CD8-positive, alpha-beta memory T cell (primary cell): ENCODE measurements around the gene NUP50. TPM values are rescaled to one million over a fixed set of nuclear protein-coding genes. Genes with fewer than 3 reads are reported as not detected.

ENCODE experiments used
- CTCF ChIA-PET: fragments of 350-600 bp; sonication (Branson Sonifier 250); formaldehyde crosslinking; loops from one replicate; lab custom pipeline; 2021; ENCODE audit warnings: antibody characterized with exemption; lab: Charles Lee
- POLR2A ChIA-PET: fragments of 350-600 bp; sonication (Branson Sonifier 250); formaldehyde crosslinking; loops from one replicate; lab custom pipeline; 2021; ENCODE audit warnings: antibody characterized with exemption; lab: Charles Lee
- DNase-seq, 5 donors: peaks; one replicate each; pipeline versions ENCODE4 v3.0.0 to v3.0.0-alpha.2; 2020 to 2022; ENCODE audit warnings: mixed read lengths in 1 of 5
- H3K27ac ChIP-seq: one replicate; pipeline ENCODE4 v1.7.0; 2013; ENCODE audit warnings: low read depth, mild to moderate bottlenecking, low read length, moderate library complexity
- H3K27me3 ChIP-seq: 2 replicates; pipeline ENCODE4 v1.7.0; 2013; ENCODE audit warnings: low read length, mild to moderate bottlenecking; ENCODE audit not compliant: insufficient read depth, poor library complexity, severe bottlenecking
- H3K36me3 ChIP-seq: 2 replicates; pipeline ENCODE4 v1.7.0; 2013; ENCODE audit warnings: mild to moderate bottlenecking, low read length, moderate library complexity; ENCODE audit not compliant: insufficient read depth
- H3K4me1 ChIP-seq: 2 replicates; pipeline ENCODE4 v1.7.0; 2013; ENCODE audit warnings: mild to moderate bottlenecking, low read length, moderate library complexity; ENCODE audit not compliant: insufficient read depth
- H3K4me3 ChIP-seq: 2 replicates; pipeline ENCODE4 v1.7.0; 2013; ENCODE audit warnings: mild to moderate bottlenecking, low read length
- H3K9me3 ChIP-seq: 2 replicates; pipeline ENCODE4 v1.7.0; 2013; ENCODE audit warnings: mild to moderate bottlenecking, low read length
- H3K27ac Mint-ChIP-seq, 8 donors: one replicate each; pipeline ENCODE4 v1.8.0; 2020 to 2021; ENCODE audit warnings: mixed read lengths in 8 of 8, mild to moderate bottlenecking in 6 of 8, inconsistent platforms in 3 of 8, moderate library complexity in 3 of 8
- H3K27me3 Mint-ChIP-seq, 2 donors: one replicate each; pipeline ENCODE4 v1.8.0; 2020 to 2021; ENCODE audit warnings: mixed read lengths in 2 of 2, mild to moderate bottlenecking in 1 of 2, moderate library complexity in 1 of 2
- H3K36me3 Mint-ChIP-seq, 3 donors: one replicate each; pipeline ENCODE4 v1.8.0; 2020 to 2021; ENCODE audit warnings: mixed read lengths in 3 of 3, inconsistent platforms in 1 of 3, mild to moderate bottlenecking in 1 of 3
- H3K4me1 Mint-ChIP-seq, 3 donors: one replicate each; pipeline ENCODE4 v1.8.0; 2020 to 2021; ENCODE audit warnings: mixed read lengths in 3 of 3, inconsistent platforms in 1 of 3, mild to moderate bottlenecking in 1 of 3
- H3K4me3 Mint-ChIP-seq, 7 donors: one replicate each; pipeline ENCODE4 v1.8.0; 2020 to 2021; ENCODE audit warnings: mixed read lengths in 7 of 7, mild to moderate bottlenecking in 6 of 7, moderate library complexity in 4 of 7, inconsistent platforms in 2 of 7
- H3K9me3 Mint-ChIP-seq, 5 donors: one replicate each; pipeline ENCODE4 v1.8.0; 2020 to 2022; ENCODE audit warnings: mixed read lengths in 5 of 5, mild to moderate bottlenecking in 3 of 5, moderate library complexity in 2 of 5, inconsistent platforms in 1 of 5
- polyA plus RNA-seq: library from polyadenylated mRNA; unstranded; fragments of 300-500 nt; fragmentation: Illumina TruSeq; gene quantifications from one replicate; pipeline ENCODE4 v1.2.3, GENCODE V29; 2021
- total RNA-seq, 2 experiments: library from RNA; stranded (reverse); gene quantifications; one replicate each; pipeline ENCODE4 v1.2.3, GENCODE V29; 2021

Gene NUP50
- total and polyA plus RNA-seq, 3 experiments from 2014 or later = 63.4 to 172 (median 170) TPM

DNA sequence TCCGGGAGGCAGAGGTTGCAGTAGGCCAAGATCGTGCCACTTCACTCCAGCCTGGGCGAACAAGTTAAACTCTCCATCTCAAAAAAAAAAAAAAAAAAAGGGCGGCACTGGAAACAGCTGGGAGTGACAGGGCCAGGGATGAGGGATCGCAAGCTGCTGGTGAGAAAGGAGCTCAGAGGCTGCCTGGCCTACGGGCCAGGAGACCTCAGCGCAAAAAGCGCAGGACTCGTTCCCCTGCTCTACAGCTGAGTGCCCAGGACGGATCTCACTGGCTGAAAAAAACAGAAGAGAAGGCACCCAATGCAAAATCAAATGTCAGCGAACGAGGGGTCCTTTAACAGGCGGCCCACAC is 650 bp upstream of the NUP50 start:
- Histone ChIP-seq H3K27ac (peak overlapping the region; percentile 79), H3K4me3 (peak overlapping the region; percentile 79), H3K9me3 (no peaks in the 10 kb centered on the region), H3K4me1 (peaks cover 48% of the 10 kb centered on the region), H3K36me3 (peaks cover 6% of the 10 kb centered on the region), H3K27me3 (no peaks in the 10 kb centered on the region)
- CTCF ChIA-PET = interaction anchor here (1.0 to 2.1 kb wide), 3 partner anchors 10 to 46 kb away, joined by 4 to 5 read pairs (median 5); no protein-coding TSS in a partner anchor
- POLR2A ChIA-PET = interaction anchor here (1.1 to 2.9 kb wide), 3 partner anchors 10 to 78 kb away, joined by 3 to 12 read pairs (median 4); partner anchors contain the start of gene KIAA0930
- H3K4me1 Mint-ChIP-seq = peaks cover 43 to 72% (median 72%) of the 10 kb centered on the region in 3 donors
- H3K4me3 Mint-ChIP-seq = peak overlapping the region; percentile 90 to 99 (median 95)
- H3K27me3 Mint-ChIP-seq = peaks cover 0 to 1% of the 10 kb centered on the region in 2 donors
- H3K27ac Mint-ChIP-seq = peak overlapping the region; percentile 74 to 96 (median 88)
- no peaks in the 10 kb centered on the region for H3K9me3 Mint-ChIP-seq
- H3K36me3 Mint-ChIP-seq = peaks cover 0 to 27% (median 4%) of the 10 kb centered on the region in 3 donors
- no peak for DNase-seq

DNA sequence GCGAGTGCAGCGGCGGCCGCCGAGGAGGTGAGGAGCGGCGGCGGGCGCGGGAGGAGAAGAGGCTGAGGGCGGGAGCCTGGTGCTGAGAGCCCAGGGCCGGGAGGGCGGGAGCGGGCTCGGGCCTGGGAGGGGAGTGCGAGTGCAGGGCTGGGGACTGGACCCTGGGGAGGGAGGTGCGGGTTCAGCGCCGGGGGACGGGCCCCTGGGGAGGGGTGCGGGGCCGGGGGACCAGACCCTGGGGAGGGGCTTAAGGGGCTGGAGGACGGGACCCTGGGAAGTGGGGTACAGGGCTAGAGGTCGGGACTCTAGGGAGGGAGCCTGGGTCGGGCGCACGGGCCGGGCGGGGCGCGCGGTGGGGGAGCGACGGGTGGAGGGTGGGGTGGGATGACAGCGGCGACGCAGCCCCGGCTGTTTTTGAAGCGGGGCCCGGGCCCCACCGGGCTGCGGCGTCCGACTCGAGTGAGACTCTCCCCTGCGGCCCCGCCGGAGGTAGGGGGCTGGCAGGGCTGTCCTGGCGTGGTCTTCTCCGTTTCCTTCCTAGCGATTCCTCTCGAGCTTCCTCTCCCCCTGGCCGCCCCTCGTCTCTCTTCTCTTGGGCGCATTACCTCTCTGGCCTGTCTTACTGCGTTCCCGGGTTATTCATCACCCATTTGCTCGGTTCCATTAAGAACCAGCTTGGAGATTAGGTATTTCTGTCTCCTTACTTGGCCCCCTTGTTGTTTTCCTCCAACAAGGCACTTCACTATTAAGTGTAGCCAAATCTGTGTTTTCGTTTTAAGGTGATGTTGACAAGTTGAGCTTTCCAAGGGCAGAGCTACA is 754 bp downstream of the NUP50 start:
- no peaks in the 10 kb centered on the region for H3K9me3 Mint-ChIP-seq

DNA sequence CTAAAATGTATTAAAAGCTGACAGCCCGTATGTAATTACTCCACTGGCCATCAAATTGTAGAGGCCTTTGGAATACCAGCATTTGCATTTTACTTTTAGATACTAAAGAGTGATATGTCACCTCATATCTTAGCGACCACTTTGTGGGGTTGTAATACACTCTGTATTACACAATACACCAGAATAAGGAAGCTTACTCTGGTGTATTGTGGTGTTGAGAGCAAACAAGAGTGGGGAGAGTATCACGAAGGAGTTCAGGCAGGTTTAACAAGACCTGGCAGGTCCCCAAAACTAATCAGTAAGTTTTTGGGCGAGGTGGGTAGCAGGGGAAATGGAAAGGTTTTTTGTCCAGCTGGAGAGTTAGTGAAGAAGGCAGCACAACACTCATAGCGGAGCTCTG is 3.2 kb downstream of the NUP50 start:
- peak overlapping the region in 5 of 8 donors; percentile 25 to 89 (median 42) for H3K27ac Mint-ChIP-seq
- Histone ChIP-seq H3K9me3 (no peaks in the 10 kb centered on the region), H3K27ac (no peak overlapping the region), H3K36me3 (peaks cover 31% of the 10 kb centered on the region), H3K4me1 (peaks cover 59% of the 10 kb centered on the region), H3K27me3 (no peaks in the 10 kb centered on the region), H3K4me3 (no peak overlapping the region)
- H3K4me1 Mint-ChIP-seq = peaks cover 55 to 75% (median 70%) of the 10 kb centered on the region in 3 donors
- H3K9me3 Mint-ChIP-seq = no peaks in the 10 kb centered on the region
- no peak for DNase-seq
- peak overlapping the region in 1 of 7 donors; percentile 58 for H3K4me3 Mint-ChIP-seq
- ChIA-PET CTCF (no interaction called here), POLR2A (no interaction called here)
- peaks cover 0 to 1% of the 10 kb centered on the region in 2 donors for H3K27me3 Mint-ChIP-seq
- peaks cover 9 to 58% (median 21%) of the 10 kb centered on the region in 3 donors for H3K36me3 Mint-ChIP-seq

More for the DNA sequence above, 754 bp downstream of the NUP50 start:
- Histone ChIP-seq H3K36me3 (peaks cover 12% of the 10 kb centered on the region), H3K27me3 (no peaks in the 10 kb centered on the region), H3K27ac (peak overlapping the region; percentile 79), H3K9me3 (no peaks in the 10 kb centered on the region), H3K4me3 (peak overlapping the region; percentile 79), H3K4me1 (peaks cover 51% of the 10 kb centered on the region)
- CTCF ChIA-PET = interaction anchor here (1.0 to 2.1 kb wide), 3 partner anchors 9 to 45 kb away, joined by 4 to 5 read pairs (median 5); no protein-coding TSS in a partner anchor
- peak; percentile 18 to 52 (median 21) for DNase-seq
- POLR2A ChIA-PET = interaction anchor here (1.1 to 2.9 kb wide), 3 partner anchors 9 to 77 kb away, joined by 3 to 12 read pairs (median 4); partner anchors contain the start of gene KIAA0930
- Mint-ChIP-seq H3K36me3 (peaks cover 0 to 36% (median 7%) of the 10 kb centered on the region in 3 donors), H3K27ac (peak overlapping the region; percentile 87 to 98 (median 96)), H3K27me3 (peaks cover 0 to 1% of the 10 kb centered on the region in 2 donors), H3K4me1 (peaks cover 46 to 73% (median 69%) of the 10 kb centered on the region in 3 donors), H3K4me3 (peak overlapping the region; percentile 91 to 99 (median 95))

DNA sequence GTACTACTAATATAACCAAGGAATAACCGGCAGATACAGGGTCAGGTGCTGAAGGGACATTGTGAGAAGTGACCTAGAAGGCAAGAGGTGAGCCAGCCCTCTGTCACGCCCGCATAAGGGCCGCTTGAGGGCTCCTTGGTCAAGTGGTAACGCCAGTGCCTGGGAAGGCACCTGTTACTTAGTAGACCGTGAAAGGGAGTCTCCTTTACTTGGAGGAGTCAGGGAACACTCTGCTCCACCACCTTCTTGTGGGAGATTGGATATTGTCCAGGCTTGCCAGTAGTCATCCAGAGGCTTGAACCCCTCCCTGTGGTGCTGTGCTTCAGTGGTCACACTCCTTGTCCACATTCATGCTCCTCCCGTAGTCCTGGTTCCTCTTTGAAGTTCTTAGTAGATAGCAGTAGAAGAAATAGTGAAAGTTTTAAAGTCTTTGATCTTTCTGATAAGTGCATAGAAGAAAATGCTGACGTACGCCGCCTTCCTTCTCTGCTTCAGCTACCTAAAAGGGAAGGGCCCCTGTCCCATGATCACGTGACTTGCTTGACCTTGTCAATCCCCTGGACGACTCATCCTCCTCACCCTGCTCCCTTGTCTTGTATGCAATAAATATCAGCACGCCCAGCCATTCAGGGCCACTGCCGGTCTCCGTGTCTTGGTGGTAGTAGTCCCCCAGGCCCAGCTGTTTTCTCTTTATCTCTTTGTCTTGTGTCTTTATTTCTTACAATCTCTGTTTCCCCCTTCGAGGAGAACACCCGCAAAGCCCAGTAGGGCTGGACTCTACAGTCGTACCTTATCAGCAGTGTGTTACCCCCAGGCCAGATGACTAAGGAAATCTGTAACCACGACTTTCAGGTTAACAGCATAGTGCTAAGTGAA is 6.1 kb downstream of the NUP50 start:
- Histone ChIP-seq H3K4me1 (peaks cover 74% of the 10 kb centered on the region), H3K9me3 (no peaks in the 10 kb centered on the region), H3K27me3 (no peaks in the 10 kb centered on the region), H3K4me3 (no peak overlapping the region), H3K27ac (peak overlapping the region; percentile 5), H3K36me3 (peaks cover 35% of the 10 kb centered on the region)
- Mint-ChIP-seq H3K9me3 (no peaks in the 10 kb centered on the region), H3K27me3 (no peaks in the 10 kb centered on the region), H3K36me3 (peaks cover 14 to 77% (median 24%) of the 10 kb centered on the region in 3 donors), H3K4me1 (peaks cover 68 to 88% (median 86%) of the 10 kb centered on the region in 3 donors), H3K4me3 (peak overlapping the region in 6 of 7 donors; percentile 13 to 51 (median 42)), H3K27ac (peak overlapping the region; percentile 29 to 93 (median 74))
- POLR2A ChIA-PET = no interaction called here
- peak in 1 of 5 donors; percentile 19 for DNase-seq
- CTCF ChIA-PET = no interaction called here

DNA sequence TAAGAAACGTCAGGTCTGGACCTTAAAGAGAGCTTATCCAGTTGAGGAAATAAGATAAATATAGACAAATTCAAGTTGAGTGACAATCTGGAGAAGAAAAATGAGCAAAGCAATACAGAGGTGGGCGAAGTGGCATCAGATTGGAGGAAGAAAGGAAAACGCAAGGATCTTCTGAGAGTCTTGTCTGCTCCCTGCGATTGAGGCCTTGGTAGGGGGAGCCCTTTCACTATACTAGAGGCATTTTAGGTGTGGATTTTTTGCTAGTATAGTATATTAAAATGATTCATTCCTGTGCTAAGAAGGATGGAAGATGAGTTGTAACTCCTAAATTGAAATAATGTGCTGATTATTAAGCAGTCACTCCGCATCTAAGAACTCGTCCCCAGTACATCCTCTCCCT is 8.1 kb downstream of the NUP50 start:
- H3K9me3 Mint-ChIP-seq = no peaks in the 10 kb centered on the region
- H3K4me3 ChIP-seq = no peak overlapping the region
- H3K27me3 Mint-ChIP-seq = no peaks in the 10 kb centered on the region
- H3K27me3 ChIP-seq = no peaks in the 10 kb centered on the region
- no peak overlapping the region for H3K27ac ChIP-seq
- no peak for DNase-seq
- no peak overlapping the region for H3K4me3 Mint-ChIP-seq
- H3K27ac Mint-ChIP-seq = peak overlapping the region; percentile 29 to 91 (median 86)
- H3K36me3 ChIP-seq = peaks cover 47% of the 10 kb centered on the region
- H3K4me1 ChIP-seq = peaks cover 79% of the 10 kb centered on the region
- ChIA-PET POLR2A (no interaction called here), CTCF (no interaction called here)
- H3K4me1 Mint-ChIP-seq = peaks cover 68 to 86% (median 81%) of the 10 kb centered on the region in 3 donors
- peaks cover 14 to 88% (median 26%) of the 10 kb centered on the region in 3 donors for H3K36me3 Mint-ChIP-seq
- no peaks in the 10 kb centered on the region for H3K9me3 ChIP-seq

DNA sequence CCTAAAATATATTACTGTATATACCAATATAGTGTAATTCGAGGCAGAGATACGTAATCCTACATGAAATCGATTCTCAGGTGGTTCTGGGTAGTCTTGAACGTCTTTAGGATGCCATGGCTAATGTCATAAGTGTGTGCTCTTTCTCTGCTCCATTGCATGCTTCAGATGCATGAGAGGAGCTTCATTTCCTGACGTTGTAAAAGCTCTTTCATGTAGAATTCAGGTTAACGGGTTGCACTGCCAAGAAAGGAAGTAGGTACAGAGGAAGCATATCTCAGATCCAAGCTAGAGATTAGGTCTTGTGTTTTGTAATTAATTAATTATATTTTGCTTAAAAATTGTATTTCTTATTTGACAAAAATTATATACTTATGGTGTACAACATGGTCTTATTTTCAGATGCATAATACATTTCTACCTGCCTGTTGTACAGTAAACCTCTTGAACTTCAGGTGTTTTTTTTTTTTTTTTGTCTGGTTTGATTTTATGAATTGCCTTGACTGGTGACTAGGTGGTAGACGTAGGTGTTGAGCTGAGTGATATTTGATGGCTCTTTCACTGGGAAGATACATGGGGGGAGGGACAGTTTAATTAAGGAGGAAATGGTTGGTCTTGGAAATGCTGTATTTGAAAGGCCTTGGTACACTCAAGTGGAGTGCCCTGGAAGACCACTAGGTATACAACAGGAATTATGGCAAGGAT is 9.3 kb downstream of the NUP50 start:
- no peaks in the 10 kb centered on the region for H3K9me3 ChIP-seq
- H3K4me1 ChIP-seq = peaks cover 74% of the 10 kb centered on the region
- Mint-ChIP-seq H3K4me1 (peaks cover 66 to 84% (median 80%) of the 10 kb centered on the region in 3 donors), H3K27me3 (no peaks in the 10 kb centered on the region), H3K9me3 (no peaks in the 10 kb centered on the region), H3K36me3 (peaks cover 14 to 93% (median 26%) of the 10 kb centered on the region in 3 donors), H3K27ac (peak overlapping the region in 7 of 8 donors; percentile 76 to 98 (median 91)), H3K4me3 (peak overlapping the region; percentile 2 to 68 (median 47))
- H3K27me3 ChIP-seq = no peaks in the 10 kb centered on the region
- POLR2A ChIA-PET = interaction anchor here (0.6 to 1.6 kb wide), 4 partner anchors 9 to 976 kb away, joined by 3 to 12 read pairs (median 5); partner anchors contain the start of gene NUP50
- peak overlapping the region; percentile 3 for H3K27ac ChIP-seq
- peaks cover 47% of the 10 kb centered on the region for H3K36me3 ChIP-seq
- H3K4me3 ChIP-seq = peak overlapping the region; percentile 9
- DNase-seq = peak in 2 of 5 donors; percentile 49 to 73
- CTCF ChIA-PET = interaction anchor here (1.7 kb wide), 1 partner anchor 9 kb away, joined by 5 read pairs; the partner anchor contains the start of gene NUP50
